Liver (tissue), 9 donors: ENCODE results near the gene FLNB. TPM values are rescaled to one million over a fixed set of nuclear protein-coding genes. Genes with fewer than 3 reads are reported as not detected.

Experiments used
- DNase-seq: peaks from one replicate; pipeline ENCODE4 v3.0.0-alpha.2; 2017; ENCODE audit warnings: low spot score
- H3K27ac ChIP-seq, 2 donors: one replicate each; pipeline ENCODE4 v1.7.0; 2013; ENCODE audit warnings: inconsistent platforms in 2 of 2, low read length in 2 of 2, control low read depth in 1 of 2, low read depth in 1 of 2, mild to moderate bottlenecking in 1 of 2
- H3K27me3 ChIP-seq, 4 donors: one replicate each; pipeline versions ENCODE4 v1.6.1 to v1.7.0; 2013; ENCODE audit warnings: low read length in 3 of 4, inconsistent platforms in 1 of 4, mild to moderate bottlenecking in 1 of 4, moderate library complexity in 1 of 4; ENCODE audit not compliant: control insufficient read depth in 4 of 4, insufficient read depth in 4 of 4
- H3K36me3 ChIP-seq, 4 donors: one replicate each; pipeline versions ENCODE4 v1.6.1 to v1.7.0; 2013; ENCODE audit warnings: low read length in 3 of 4, mild to moderate bottlenecking in 3 of 4, low read depth in 1 of 4, moderate library complexity in 1 of 4; ENCODE audit not compliant: control insufficient read depth in 4 of 4, insufficient read depth in 3 of 4
- H3K4me1 ChIP-seq, 4 donors: one replicate each; pipeline versions ENCODE4 v1.6.1 to v1.7.0; 2013; ENCODE audit warnings: low read length in 3 of 4, mild to moderate bottlenecking in 3 of 4, moderate library complexity in 1 of 4; ENCODE audit not compliant: control insufficient read depth in 4 of 4, insufficient read depth in 4 of 4
- H3K4me3 ChIP-seq, 3 donors: one replicate each; pipeline versions ENCODE4 v1.6.1 to v1.7.0; 2013; ENCODE audit warnings: low read length in 3 of 3, control low read depth in 1 of 3, low read depth in 1 of 3, mild to moderate bottlenecking in 1 of 3
- H3K9ac ChIP-seq, 2 donors: one replicate each; pipeline ENCODE4 v1.7.0; 2013; ENCODE audit warnings: low read length in 2 of 2, mild to moderate bottlenecking in 2 of 2, moderate library complexity in 2 of 2, control low read depth in 1 of 2, low read depth in 1 of 2
- H3K9me3 ChIP-seq, 4 donors: one replicate each; pipeline versions ENCODE4 v1.6.1 to v1.7.0; 2013; ENCODE audit warnings: low read length in 3 of 4; ENCODE audit not compliant: control insufficient read depth in 4 of 4
- ATF3 ChIP-seq: IDR thresholded peaks from 2 replicates; pipeline ENCODE4 v1.6.1; 2016; ENCODE audit warnings: antibody characterized with exemption
- CTCF ChIP-seq: fragments of 150-350 bp; IDR thresholded peaks from 2 replicates; pipeline ENCODE4 v1.5.1; 2017; ENCODE audit warnings: improper control_type of control experiment, low read depth, low read length; ENCODE audit not compliant: missing input control
- FOXA2 ChIP-seq: IDR thresholded peaks from 2 replicates; pipeline ENCODE4 v1.6.1; 2016; ENCODE audit warnings: antibody characterized with exemption
- GABPA ChIP-seq, 2 donors: IDR thresholded peaks in 1 of 2; conservative IDR thresholded peaks in 1 of 2; 2 replicates each; pipeline ENCODE4 v1.6.1; 2016; ENCODE audit warnings: antibody characterized with exemption in 2 of 2, mild to moderate bottlenecking in 1 of 2, moderate library complexity in 1 of 2
- HNF4A ChIP-seq, 2 donors: conservative IDR thresholded peaks; 2 replicates each; pipeline ENCODE4 v1.6.1; 2016; ENCODE audit warnings: antibody characterized with exemption in 2 of 2, mild to moderate bottlenecking in 2 of 2
- HNF4G ChIP-seq: IDR thresholded peaks from 2 replicates; pipeline ENCODE4 v1.6.1; 2016; ENCODE audit warnings: antibody characterized with exemption
- JUND ChIP-seq, 2 donors: IDR thresholded peaks; 2 replicates each; pipeline ENCODE4 v1.6.1; 2016; ENCODE audit warnings: antibody characterized with exemption in 2 of 2
- MAX ChIP-seq: IDR thresholded peaks from 2 replicates; pipeline ENCODE4 v1.6.1; 2016; ENCODE audit warnings: antibody characterized with exemption
- NR2F2 ChIP-seq: IDR thresholded peaks from 2 replicates; pipeline ENCODE4 v1.6.1; 2016; ENCODE audit warnings: antibody characterized with exemption
- RAD21 ChIP-seq, 2 donors: IDR thresholded peaks; 2 replicates each; pipeline ENCODE4 v1.6.1; 2016; ENCODE audit warnings: antibody characterized with exemption in 2 of 2, mild to moderate bottlenecking in 2 of 2
- RXRA ChIP-seq, 2 donors: IDR thresholded peaks; 2 replicates each; pipeline ENCODE4 v1.6.1; 2017 to 2018; ENCODE audit warnings: antibody characterized with exemption in 2 of 2, mild to moderate bottlenecking in 1 of 2
- SP1 ChIP-seq: IDR thresholded peaks from 2 replicates; pipeline ENCODE4 v1.6.1; 2018; ENCODE audit warnings: antibody characterized with exemption, mild to moderate bottlenecking
- YY1 ChIP-seq: IDR thresholded peaks from 2 replicates; pipeline ENCODE4 v1.6.1; 2016; ENCODE audit warnings: antibody characterized with exemption, mild to moderate bottlenecking
- ZBTB33 ChIP-seq: IDR thresholded peaks from 2 replicates; pipeline ENCODE4 v1.6.1; 2016; ENCODE audit warnings: antibody characterized with exemption
- WGBS: extraction: QIAGEN DNeasy Blood & Tissue Kit; methylation state at CpG from one replicate; pipeline ENCODE4 v1.1.7; 2013; 5-methylcytosine and 5-hydroxymethylcytosine counted together
- polyA plus RNA-seq, 2 donors: library from polyadenylated mRNA; stranded (reverse) in 1 of 2; unstranded in 1 of 2; fragments of 200-250 nt in 1 of 2; fragments of >200 nt in 1 of 2; fragmentation: Nextera tagmentation in 1 of 2; extraction: Ambion mirVana in 1 of 2; gene quantifications; one replicate each; pipeline versions ENCODE4 v1.2.1 to v1.2.3, GENCODE V29; 2013 to 2015
- total RNA-seq, 2 donors: library from RNA; depleted of rRNA; stranded (reverse); fragments of >200 nt; gene quantifications; one replicate each; pipeline ENCODE4 v1.2.3, GENCODE V29; 2014
- donor health status: healthy.
- donor health status: healthy.
- donor health status: healthy.
- donor health status: healthy.
- donor health status: healthy.

Gene FLNB
- total and polyA plus RNA-seq, 4 donors, result 22.9 to 124 (median 44.3) TPM

GRCh38 chr3:58169371-58169770, 161.1 kb downstream of the FLNB start:
- DNase-seq, result no peak
- Histone ChIP-seq H3K27me3 (no peaks in the 10 kb centered on the region), H3K4me3 (no peak overlapping the region), H3K9ac (no peak overlapping the region), H3K27ac (peak overlapping the region; percentile 80 to 82), H3K4me1 (peaks cover 27 to 74% (median 59%) of the 10 kb centered on the region in 4 donors), H3K36me3 (peaks cover 0 to 7% (median 5%) of the 10 kb centered on the region in 4 donors), H3K9me3 (no peaks in the 10 kb centered on the region)
- no peak for TF ChIP-seq GABPA (IDR thresholded peaks at IDR 0.05 in 1 of 2, conservative IDR thresholded peaks at IDR 0.05 in 1 of 2)
- no peak for TF ChIP-seq NR2F2
- no peak for TF ChIP-seq ZBTB33
- no peak for TF ChIP-seq MAX
- TF ChIP-seq RXRA (IDR thresholded peaks at IDR 0.05), result no peak
- no peak for TF ChIP-seq CTCF
- TF ChIP-seq HNF4G, result no peak
- TF ChIP-seq JUND (IDR thresholded peaks at IDR 0.05), result no peak
- no peak for TF ChIP-seq SP1
- no peak for TF ChIP-seq YY1
- WGBS, result 93% methylated on average over 9 of the region's 9 CpGs

- peak overlapping the region in 1 of 2 donors; percentile 22 for H3K27ac ChIP-seq
- H3K9ac ChIP-seq, result no peak overlapping the region
- H3K27me3 ChIP-seq, result no peaks in the 10 kb centered on the region
- H3K9me3 ChIP-seq, result no peaks in the 10 kb centered on the region
- DNase-seq, result no peak
- whole genome bisulfite sequencing, result 87% methylated on average over 11 of the region's 11 CpGs
- TF ChIP-seq ATF3 (no peak), HNF4A (conservative IDR thresholded peaks at IDR 0.05) (no peak), FOXA2 (no peak), CTCF (no peak), YY1 (no peak), RAD21 (IDR thresholded peaks at IDR 0.05) (no peak)
- no peak overlapping the region for H3K4me3 ChIP-seq
- peaks cover 0 to 7% (median 5%) of the 10 kb centered on the region in 4 donors for H3K36me3 ChIP-seq
- H3K4me1 ChIP-seq, result peaks cover 26 to 74% (median 59%) of the 10 kb centered on the region in 4 donors
These were observed 162.2 kb downstream of the FLNB start for GRCh38 chr3:58170376-58170775.
